WI38 (cell line): ENCODE results near the gene SLC26A5.

Experiments used
- H3K4me3 ChIP-seq: 2 replicates; pipeline ENCODE4 v1.5.1; 2011; ENCODE audit warnings: low read depth, mild to moderate bottlenecking, control low read depth, low read length
- TF ChIP-seq, protein P1 (sequence below): IDR thresholded peaks from 2 replicates; pipeline ENCODE4 v1.5.1; 2012; ENCODE audit warnings: low read depth, mild to moderate bottlenecking, control low read depth, low read length

SLC26A5 gene

GRCh38 chr7:103369432-103369831, 76.6 kb downstream of the SLC26A5 start:
- H3K4me3 ChIP-seq: no peak overlapping the region
- TF ChIP-seq, protein P1, sequence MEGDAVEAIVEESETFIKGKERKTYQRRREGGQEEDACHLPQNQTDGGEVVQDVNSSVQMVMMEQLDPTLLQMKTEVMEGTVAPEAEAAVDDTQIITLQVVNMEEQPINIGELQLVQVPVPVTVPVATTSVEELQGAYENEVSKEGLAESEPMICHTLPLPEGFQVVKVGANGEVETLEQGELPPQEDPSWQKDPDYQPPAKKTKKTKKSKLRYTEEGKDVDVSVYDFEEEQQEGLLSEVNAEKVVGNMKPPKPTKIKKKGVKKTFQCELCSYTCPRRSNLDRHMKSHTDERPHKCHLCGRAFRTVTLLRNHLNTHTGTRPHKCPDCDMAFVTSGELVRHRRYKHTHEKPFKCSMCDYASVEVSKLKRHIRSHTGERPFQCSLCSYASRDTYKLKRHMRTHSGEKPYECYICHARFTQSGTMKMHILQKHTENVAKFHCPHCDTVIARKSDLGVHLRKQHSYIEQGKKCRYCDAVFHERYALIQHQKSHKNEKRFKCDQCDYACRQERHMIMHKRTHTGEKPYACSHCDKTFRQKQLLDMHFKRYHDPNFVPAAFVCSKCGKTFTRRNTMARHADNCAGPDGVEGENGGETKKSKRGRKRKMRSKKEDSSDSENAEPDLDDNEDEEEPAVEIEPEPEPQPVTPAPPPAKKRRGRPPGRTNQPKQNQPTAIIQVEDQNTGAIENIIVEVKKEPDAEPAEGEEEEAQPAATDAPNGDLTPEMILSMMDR: no peak

DNA sequence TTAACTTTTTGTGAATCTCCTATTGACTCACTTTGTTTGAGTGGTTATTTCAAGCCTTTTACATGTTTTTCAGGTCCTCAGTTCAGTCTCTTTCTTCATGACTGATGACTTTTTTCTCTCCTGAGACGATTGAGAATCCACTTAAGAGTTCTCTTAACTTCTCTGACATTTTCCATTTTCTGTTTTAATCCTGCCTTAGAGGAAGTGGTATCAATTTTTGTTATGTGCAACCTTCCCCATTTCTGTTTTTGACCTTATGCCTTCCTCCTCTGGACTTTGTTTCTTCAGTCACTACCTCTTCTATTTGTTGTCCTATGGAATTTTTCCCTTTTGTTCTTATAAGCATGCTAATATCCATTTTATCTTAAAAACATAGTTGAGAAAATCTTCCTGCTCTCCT, 96.2 kb downstream of the SLC26A5 start:
- TF ChIP-seq, protein P1: no peak
- no peak overlapping the region for H3K4me3 ChIP-seq

DNA sequence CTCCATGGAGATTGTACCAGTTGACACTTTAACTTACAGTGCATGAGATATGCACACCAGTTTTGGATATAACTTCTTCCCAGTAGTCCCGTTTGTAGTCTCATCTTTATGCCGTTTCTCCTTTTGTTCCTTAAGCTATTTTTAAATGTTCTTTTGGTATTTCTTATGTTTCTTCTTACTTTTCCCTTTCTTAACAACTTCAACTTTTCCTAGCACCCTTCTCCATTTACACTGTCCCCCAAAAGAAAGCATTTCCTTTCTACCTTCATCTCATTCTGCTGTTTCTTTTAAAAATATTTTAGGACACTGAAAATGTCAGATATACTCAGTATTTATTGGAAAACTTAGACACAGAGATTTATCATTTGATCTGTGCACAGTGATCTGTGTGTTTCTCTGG, 97.0 kb downstream of the SLC26A5 start:
- TF ChIP-seq, protein P1: no peak
- peak overlapping the region; percentile 93 for H3K4me3 ChIP-seq

DNA sequence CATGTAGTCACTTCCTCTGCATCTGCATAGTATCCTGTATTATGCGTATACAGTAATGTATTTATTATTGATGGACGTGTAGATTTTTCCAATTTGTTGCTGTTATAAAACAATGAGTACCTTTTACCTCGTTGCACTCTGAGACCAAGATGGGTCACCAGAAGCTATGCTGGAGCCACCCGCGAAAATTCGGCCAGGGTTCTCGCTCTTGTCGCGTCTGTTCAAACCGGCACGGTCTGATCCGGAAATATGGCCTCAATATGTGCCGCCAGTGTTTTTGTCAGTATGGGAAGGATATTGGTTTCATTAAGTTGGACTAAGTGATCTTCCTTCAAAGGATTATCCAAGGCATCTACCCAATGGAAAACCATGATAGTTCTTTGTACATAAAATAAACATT, 97.6 kb downstream of the SLC26A5 start:
- peak overlapping the region; percentile 93 for H3K4me3 ChIP-seq
- TF ChIP-seq, protein P1: no peak

DNA sequence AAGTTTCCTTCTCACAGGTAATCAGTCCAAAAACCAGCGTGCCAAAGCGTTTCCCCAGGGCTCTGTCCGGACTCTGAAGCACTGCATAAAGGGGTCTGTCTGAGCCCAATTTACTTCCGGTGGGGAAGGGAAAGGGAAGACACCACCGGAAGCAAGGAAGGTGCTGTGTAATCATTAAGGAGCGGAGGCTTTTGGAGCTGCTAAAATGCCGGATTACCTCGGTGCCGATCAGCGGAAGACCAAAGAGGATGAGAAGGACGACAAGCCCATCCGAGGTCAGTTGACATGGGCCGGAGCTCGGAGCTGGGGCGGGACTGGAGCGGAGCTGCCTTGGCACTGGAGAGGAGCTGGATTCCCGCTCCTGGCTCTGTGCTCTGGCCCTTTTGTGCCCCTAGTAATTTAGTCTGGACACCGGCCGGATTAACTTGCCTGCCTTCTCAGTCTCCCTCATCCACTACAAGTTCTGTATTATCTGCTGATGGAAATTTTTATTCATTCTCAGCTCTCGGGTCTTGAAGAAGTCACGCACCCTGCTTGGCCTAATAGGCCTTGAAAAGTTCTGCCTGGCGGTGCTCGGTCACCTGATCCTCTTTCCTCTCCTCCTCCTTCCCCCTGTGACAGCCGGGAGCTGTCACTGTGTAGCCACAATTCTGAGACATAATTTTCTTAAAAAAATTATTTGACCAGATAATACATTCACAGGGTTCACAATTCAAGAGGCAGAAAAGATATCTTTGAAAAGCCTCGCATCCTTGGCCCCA, 98.3 kb downstream of the SLC26A5 start, which contains the start of gene PSMC2:
TSS of gene PSMC2 (plus strand) at position 137 of the 761 bp plus-strand sequence. CDS start at position 206, 69 bp downstream.
- TF ChIP-seq, protein P1: no peak

DNA sequence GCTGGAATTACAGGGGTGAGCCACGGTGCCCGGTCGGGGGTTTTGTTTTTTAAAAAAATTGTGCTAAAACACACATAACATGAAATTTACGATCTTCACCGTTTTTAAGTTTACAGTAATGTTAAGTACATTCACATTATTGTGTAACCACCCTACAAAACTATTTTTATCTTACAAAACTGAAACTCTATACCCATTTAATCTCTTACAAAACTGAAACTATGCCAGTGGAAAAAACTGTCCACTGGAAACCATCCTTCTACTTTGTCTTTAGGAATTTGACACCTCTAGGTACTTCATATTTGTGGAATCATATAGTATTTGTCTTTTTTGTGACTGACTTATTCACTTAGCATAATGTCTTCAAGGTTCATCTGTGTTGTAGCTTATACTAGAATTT, 99.6 kb downstream of the SLC26A5 start:
- no peak overlapping the region for H3K4me3 ChIP-seq
- TF ChIP-seq, protein P1: no peak

More for the DNA sequence above, 98.3 kb downstream of the SLC26A5 start, which contains the start of gene PSMC2:
- H3K4me3 ChIP-seq: peak within 1 kb of the TSS; percentile 93

DNA sequence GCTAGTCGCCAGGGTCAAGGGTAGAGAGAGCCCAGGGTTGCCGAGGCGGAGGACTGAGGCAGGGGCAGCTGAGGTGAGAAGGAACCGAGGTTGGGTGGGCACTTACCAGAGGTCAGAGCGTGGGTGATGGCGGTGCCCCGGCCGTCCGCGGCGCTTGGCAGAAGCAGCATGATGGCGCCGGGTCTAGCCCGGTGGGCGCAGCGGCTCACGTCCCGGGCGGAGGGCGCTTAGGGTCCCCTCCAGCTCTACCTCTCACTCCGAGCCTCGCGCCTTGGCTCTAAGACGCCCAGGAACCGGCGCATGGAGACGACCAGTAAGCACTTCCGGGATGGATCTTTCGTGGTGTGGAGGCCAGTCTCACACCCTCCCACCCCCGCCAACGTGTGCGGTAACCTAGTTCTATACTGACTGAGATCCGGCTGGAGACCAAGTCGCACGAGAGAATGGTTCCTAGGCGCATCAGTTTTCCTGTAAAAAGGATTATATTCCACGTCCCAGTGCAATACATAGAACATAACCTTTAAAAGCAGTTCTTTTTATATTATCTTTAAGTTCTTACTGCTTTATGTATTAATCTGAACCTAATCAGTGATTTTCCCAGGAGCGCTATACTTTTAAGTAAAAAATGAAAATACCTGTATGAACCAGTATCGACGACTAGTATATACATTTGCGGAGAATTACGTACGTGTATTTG, 101.4 kb downstream of the SLC26A5 start, which contains the start of gene DNAJC2:
TSS of gene DNAJC2 (minus strand) at position 315 of the 697 bp plus-strand sequence. CDS start at position 170, 145 bp downstream.
- H3K4me3 ChIP-seq: peak within 1 kb of the TSS; percentile 91
- TF ChIP-seq, protein P1: no peak
